ENCODE measurements around the gene PDZD4.

- TF ChIP-seq CTCF (optimal IDR thresholded peaks at IDR 0.05 in 1 of 3, IDR thresholded peaks at IDR 0.05 in 1 of 3, conservative IDR thresholded peaks at IDR 0.05 in 1 of 3; ENCODE audit: extremely low read depth in 1 of 3, insufficient read depth in 2 of 3, low read length in 3 of 3): no peak
- TF ChIP-seq EZH2 (IDR thresholded peaks at IDR 0.05; ENCODE audit: low read length): no peak
Measured at GRCh38 chrX:153821066-153821465, 9.3 kb downstream of the PDZD4 start.

Measured in keratinocyte (primary cell).